PC-3 (cell line): ENCODE measurements around the gene PLEKHA5. TPM values are rescaled to one million over a fixed set of nuclear protein-coding genes. Genes with fewer than 3 reads are reported as not detected.

ENCODE experiments used
- ATAC-seq: fragments of 200-7000 bp; cut with Tn5 transposase; 2 replicates; pipeline ENCODE4 v1.9.1; 2020; ENCODE audit warnings: mild to moderate bottlenecking, moderate library complexity
- BruUV-seq: library from RNA; stranded (reverse); fragments of 400-500 nt; replicated peaks from 2 replicates; lab custom pipeline; 2021; lab: Mats Ljungman, UMichigan
- CTCF ChIA-PET: fragments of 300-600 bp; sonication (Branson Sonifier 250); formaldehyde crosslinking; loops from one replicate; lab custom pipeline; 2022; ENCODE audit warnings: antibody characterized with exemption; lab: Charles Lee
- POLR2A ChIA-PET: fragments of 300-600 bp; sonication (Branson Sonifier 250); formaldehyde crosslinking; loops from one replicate; lab custom pipeline; 2022; ENCODE audit warnings: antibody characterized with exemption; ENCODE audit not compliant: unreplicated experiment; lab: Charles Lee
- DNase-seq: peaks from one replicate; pipeline ENCODE4 v3.0.0-alpha.2; 2015
- H2AFZ ChIP-seq: fragments of 300-600 bp; sonication (generic); 2 replicates; pipeline ENCODE4 v1.6.0; 2016; ENCODE audit warnings: antibody characterized with exemption, low read length
- H3F3A ChIP-seq: fragments of 300-600 bp; sonication (generic); one replicate; pipeline ENCODE4 v1.6.0; 2017; ENCODE audit warnings: antibody characterized with exemption, low read length, control low read depth, mild to moderate bottlenecking; ENCODE audit not compliant: unreplicated experiment
- H3K27ac ChIP-seq: fragments of 300-600 bp; sonication (generic); 2 replicates; pipeline ENCODE4 v1.5.1; 2016; ENCODE audit warnings: mild to moderate bottlenecking, low read length
- H3K27me3 ChIP-seq: fragments of 300-600 bp; sonication (generic); 2 replicates; pipeline ENCODE4 v1.6.1; 2016; ENCODE audit warnings: low read length, mixed read lengths
- H3K36me3 ChIP-seq: fragments of 300-600 bp; sonication (generic); 2 replicates; pipeline ENCODE4 v1.6.1; 2016; ENCODE audit warnings: low read depth, mixed run types, low read length, mixed read lengths
- H3K4me1 ChIP-seq: fragments of 300-600 bp; sonication (generic); 2 replicates; pipeline ENCODE4 v1.5.1; 2016; ENCODE audit warnings: low read length; ENCODE audit not compliant: insufficient read depth
- H3K4me2 ChIP-seq: fragments of 300-600 bp; sonication (generic); 2 replicates; pipeline ENCODE4 v1.6.0; 2016; ENCODE audit warnings: low read length
- H3K4me3 ChIP-seq: fragments of 300-600 bp; sonication (generic); 2 replicates; pipeline ENCODE4 v1.5.1; 2016; ENCODE audit warnings: mild to moderate bottlenecking, low read length, mixed read lengths
- H3K79me2 ChIP-seq: fragments of 300-600 bp; sonication (generic); 2 replicates; pipeline ENCODE4 v1.6.1; 2017; ENCODE audit warnings: low read length, mixed read lengths
- H3K9ac ChIP-seq: fragments of 300-600 bp; sonication (generic); 2 replicates; pipeline ENCODE4 v1.6.0; 2016; ENCODE audit warnings: mild to moderate bottlenecking, low read length
- H3K9me2 ChIP-seq: fragments of 300-600 bp; sonication (generic); replicated peaks from 2 replicates; pipeline ENCODE4 v1.6.1; 2016; ENCODE audit warnings: mixed run types, low read length, mixed read lengths
- H3K9me3 ChIP-seq: fragments of 300-600 bp; sonication (generic); 2 replicates; pipeline ENCODE4 v1.6.1; 2016; ENCODE audit warnings: low read length, mixed read lengths
- H4K20me1 ChIP-seq: fragments of 300-600 bp; sonication (generic); 2 replicates; pipeline ENCODE4 v1.6.1; 2016; ENCODE audit warnings: low read length, mixed read lengths
- CTCF ChIP-seq: fragments of 300-600 bp; sonication (generic); conservative IDR thresholded peaks from 2 replicates; pipeline ENCODE4 v1.5.1; 2017; ENCODE audit warnings: antibody characterized with exemption, low read depth, mild to moderate bottlenecking, low read length
- EZH2 ChIP-seq: fragments of 300-600 bp; sonication (generic); IDR thresholded peaks from one replicate; pipeline ENCODE4 v1.6.1; 2017; ENCODE audit warnings: antibody characterized with exemption, mild to moderate bottlenecking, low read length; ENCODE audit not compliant: unreplicated experiment
- EZH2phosphoT487 ChIP-seq: fragments of 300-600 bp; sonication (generic); IDR thresholded peaks from 2 replicates; pipeline ENCODE4 v1.6.1; 2018; ENCODE audit warnings: mild to moderate bottlenecking, antibody characterized with exemption, low read length, borderline replicate concordance
- intact Hi-C: fragments of 100-400 bp; cut with micrococcal nuclease; formaldehyde crosslinking; loops from 2 replicates; pipeline ENCODE4 v1.9.0; 2023
- total RNA-seq: library from RNA; depleted of rRNA; stranded (reverse); fragments of >200 nt; gene quantifications from 2 replicates; pipeline ENCODE4 v1.2.3, GENCODE V29; 2014

Gene PLEKHA5
- total RNA-seq, 1 experiment from 2014 or later, result 16.7 TPM

- Histone ChIP-seq H3K9ac (no peak overlapping the region), H3K79me2 (peaks cover 6% of the 10 kb centered on the region), H3K27ac (no peak overlapping the region), H2AFZ (no peak overlapping the region), H3K9me2 (no peaks in the 10 kb centered on the region), H3K4me3 (no peak overlapping the region), H3K36me3 (no peaks in the 10 kb centered on the region), H3K4me1 (peaks cover 11% of the 10 kb centered on the region), H3K9me3 (no peaks in the 10 kb centered on the region), H3K27me3 (no peaks in the 10 kb centered on the region), H4K20me1 (no peaks in the 10 kb centered on the region), H3F3A (no peaks in the 10 kb centered on the region), H3K4me2 (no peak overlapping the region)
- TF ChIP-seq CTCF (no peak), EZH2phosphoT487 (no peak), EZH2 (no peak)
- CTCF ChIA-PET, result no interaction called here
- POLR2A ChIA-PET, result no interaction called here
- DNase-seq (no peak), ATAC-seq (no peak)
- no TSS peak for BruUV-seq
- intact Hi-C loops, result no loop called here
Observed at GRCh38 chr12:19161216-19161615, 31.7 kb downstream of the PLEKHA5 start.

GRCh38 chr12:19165451-19165850 is 35.9 kb downstream of the PLEKHA5 start:
- no peaks in the 10 kb centered on the region for H3K36me3 ChIP-seq
- no peak overlapping the region for H2AFZ ChIP-seq
- BruUV-seq, result no TSS peak
- peak overlapping the region; percentile 37; the same call in 1 of the 2 replicates for H3K4me2 ChIP-seq
- H3K4me1 ChIP-seq, result peaks cover 11% of the 10 kb centered on the region
- H3K9me2 ChIP-seq, result no peaks in the 10 kb centered on the region
- H3K9ac ChIP-seq, result no peak overlapping the region
- intact Hi-C loops, result no loop called here
- no peak overlapping the region for H3K27ac ChIP-seq
- no peak for ATAC-seq
- POLR2A ChIA-PET, result no interaction called here
- H3K4me3 ChIP-seq, result no peak overlapping the region
- H3K27me3 ChIP-seq, result no peaks in the 10 kb centered on the region
- H3K79me2 ChIP-seq, result peaks cover 29% of the 10 kb centered on the region
- peak; percentile 58 for DNase-seq
- H4K20me1 ChIP-seq, result no peaks in the 10 kb centered on the region
- CTCF ChIA-PET, result no interaction called here
- H3F3A ChIP-seq, result no peaks in the 10 kb centered on the region
- no peak for TF ChIP-seq EZH2phosphoT487
- no peak for TF ChIP-seq CTCF
- no peak for TF ChIP-seq EZH2
- H3K9me3 ChIP-seq, result no peaks in the 10 kb centered on the region

GRCh38 chr12:19166387-19166786 is 36.9 kb downstream of the PLEKHA5 start:
- peaks cover 11% of the 10 kb centered on the region for H3K4me1 ChIP-seq
- CTCF ChIA-PET, result no interaction called here
- H3K79me2 ChIP-seq, result peaks cover 31% of the 10 kb centered on the region
- DNase-seq, result no peak
- H3K9me3 ChIP-seq, result no peaks in the 10 kb centered on the region
- H3K9ac ChIP-seq, result no peak overlapping the region
- H4K20me1 ChIP-seq, result no peaks in the 10 kb centered on the region
- intact Hi-C loops, result no loop called here
- no peak overlapping the region for H3K4me3 ChIP-seq
- ATAC-seq, result no peak
- TF ChIP-seq EZH2 (no peak), EZH2phosphoT487 (no peak), CTCF (no peak)
- no peaks in the 10 kb centered on the region for H3K9me2 ChIP-seq
- H3K27ac ChIP-seq, result no peak overlapping the region
- H2AFZ ChIP-seq, result no peak overlapping the region
- POLR2A ChIA-PET, result no interaction called here
- no peak overlapping the region for H3K4me2 ChIP-seq
- H3K27me3 ChIP-seq, result no peaks in the 10 kb centered on the region
- H3F3A ChIP-seq, result no peaks in the 10 kb centered on the region
- H3K36me3 ChIP-seq, result no peaks in the 10 kb centered on the region
- no TSS peak for BruUV-seq
